SK-N-MC (cell line): ENCODE data around the gene SRP72.

Experiments
- FOXP2 ChIP-seq: optimal IDR thresholded peaks from 2 replicates; pipeline ENCODE3; 2011; ENCODE audit warnings: mild to moderate bottlenecking, moderate library complexity; ENCODE audit not compliant: insufficient read depth; ENCODE audit errors: extremely low read length, control extremely low read depth
- POLR2AphosphoS5 ChIP-seq: IDR thresholded peaks from 2 replicates; pipeline ENCODE4 v1.6.1; 2012; ENCODE audit warnings: mild to moderate bottlenecking, low read depth, low read length, borderline replicate concordance

DNA sequence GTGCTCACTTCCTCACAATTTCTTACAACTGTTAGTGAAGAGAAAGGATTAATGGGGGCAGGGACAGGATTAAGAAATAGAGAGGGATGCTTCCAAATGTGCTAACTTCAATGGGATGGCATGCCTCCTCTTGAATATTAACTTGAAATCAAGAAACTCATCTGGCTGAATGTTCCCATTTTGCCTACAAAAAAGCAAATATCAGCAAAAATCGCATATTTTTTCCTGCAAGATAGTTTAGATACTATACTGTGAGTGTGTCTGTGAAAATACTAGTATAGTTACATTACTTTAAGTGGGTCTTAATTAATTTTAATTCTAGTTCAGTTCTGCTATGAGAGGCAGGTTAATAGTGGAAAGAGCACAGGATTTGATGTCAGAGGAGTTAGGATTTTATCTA lies 26.4 kb upstream of the SRP72 start:
- TF ChIP-seq POLR2AphosphoS5 (no peak), FOXP2 (no peak)
